ENCODE data around the gene PRPH. TPM values are rescaled to one million over a fixed set of nuclear protein-coding genes. Genes with fewer than 3 reads are reported as not detected.

The PRPH gene
- total and polyA plus RNA-seq, 2 of the 8 experiments (the other 6 are each of a cell fraction or from before 2014, with no cell fraction given): 0.79 to 1.4 TPM

DNA sequence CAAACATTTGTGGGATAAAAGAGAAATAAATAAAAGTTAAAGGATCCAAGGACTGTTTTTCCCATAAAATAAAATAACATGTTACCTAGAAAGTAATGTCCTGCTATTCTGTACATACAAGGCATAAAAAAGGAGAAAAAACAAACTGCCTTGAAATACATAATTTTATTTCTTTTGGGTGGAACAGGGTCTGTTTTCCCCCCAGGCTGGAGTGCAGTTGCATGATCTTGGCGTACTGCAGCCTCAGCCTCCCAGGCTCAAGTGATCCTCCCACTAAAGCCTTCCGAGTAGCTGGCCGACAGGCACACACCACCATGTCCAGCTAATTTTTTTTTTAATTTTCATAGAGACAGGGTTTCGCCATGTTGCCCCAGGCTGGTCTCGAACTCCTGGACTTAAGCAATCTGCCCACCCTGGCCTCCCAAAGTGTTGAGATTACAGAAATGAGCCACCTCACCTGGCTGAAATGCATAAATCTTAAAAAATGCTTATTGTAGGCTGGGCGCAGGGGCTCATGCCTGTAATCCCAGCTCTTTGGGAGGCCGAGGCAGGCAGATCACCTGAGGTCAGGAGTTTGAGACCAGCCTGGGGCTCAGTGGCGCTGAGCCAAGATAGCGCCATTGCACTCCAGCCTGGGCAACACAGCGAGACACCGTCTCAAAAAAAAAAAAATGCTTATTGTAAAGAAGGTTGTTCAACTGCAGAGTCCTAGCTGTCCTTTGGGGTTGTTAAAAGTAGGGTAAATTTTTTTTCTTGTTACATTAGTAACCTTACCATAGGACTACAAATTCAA lies 34.2 kb upstream of the PRPH start:
- ChIA-PET POLR2A (ENCODE audit: partially characterized antibody) (interaction anchor here (0.7 to 1.3 kb wide), 5 partner anchors 14 to 130 kb away, joined by 3 to 10 read pairs (median 3); partner anchors contain the start of gene TUBA1B), CTCF (ENCODE audit: partially characterized antibody) (interaction anchor here (1.0 to 1.4 kb wide), 5 partner anchors 10 to 293 kb away, joined by 3 to 5 read pairs (median 4); no protein-coding TSS in a partner anchor)
- H3K4me1 ChIP-seq (replicated peaks in 1 of 4; ENCODE audit: control insufficient read depth in 3 of 4, insufficient read depth in 4 of 4, low read length in 3 of 4): no peaks in the 10 kb centered on the region
- H3K4me3 ChIP-seq (ENCODE audit: extremely low read depth in 1 of 4, insufficient read depth in 2 of 4, low read depth in 3 of 4, low read length in 4 of 4): no peak overlapping the region
- WGBS, 2 experiments (ENCODE audit: extremely low coverage in 1 of 2, insufficient coverage in 1 of 2, insufficient read length in 1 of 2, insufficient replicate concordance in 2 of 2, low coverage in 1 of 2, low lambda C conversion rate in 2 of 2, missing lambda C conversion rate in 1 of 2): 89% methylated on average over 11 of the region's 11 CpGs; no CpG with 5 or more reads in 1 of the 2 experiments
- TF ChIP-seq CHD1 (IDR thresholded peaks at IDR 0.05; ENCODE audit: low read depth, low read length): no peak
- no peak for TF ChIP-seq JUND (IDR thresholded peaks at IDR 0.05; ENCODE audit: low read length)
- no peak for TF ChIP-seq CEBPB (IDR thresholded peaks at IDR 0.05; ENCODE audit: low read depth, low read length)
- TF ChIP-seq TAF7 (optimal IDR thresholded peaks at IDR 0.05; ENCODE audit: borderline replicate concordance, low read depth, low read length): no peak
- TF ChIP-seq EGR1 (IDR thresholded peaks at IDR 0.05; ENCODE audit: borderline replicate concordance, low read depth, low read length): no peak
- no peak for TF ChIP-seq SIX5 (IDR thresholded peaks at IDR 0.05; ENCODE audit: low read depth, low read length)
- TF ChIP-seq POLR2A (IDR thresholded peaks at IDR 0.05; ENCODE audit: control extremely low read depth in 1 of 2, low read depth in 2 of 2, low read length in 2 of 2): no peak
- no peak for TF ChIP-seq MAFK (IDR thresholded peaks at IDR 0.05; ENCODE audit: low read depth, low read length)
- TF ChIP-seq EP300 (IDR thresholded peaks at IDR 0.05; ENCODE audit: borderline replicate concordance in 1 of 2, low read depth in 2 of 2, low read length in 2 of 2): no peak
- no peak for TF ChIP-seq NRF1 (IDR thresholded peaks at IDR 0.05; ENCODE audit: low read depth, low read length)
- TF ChIP-seq EZH2 (IDR thresholded peaks at IDR 0.05; ENCODE audit: low read depth, low read length, severe bottlenecking): no peak
- H2BK15ac ChIP-seq (ENCODE audit: low read length): no peak overlapping the region
- no peaks in the 10 kb centered on the region for H3K27me3 ChIP-seq (replicated peaks in 1 of 4; ENCODE audit: control insufficient read depth in 3 of 4, extremely low read depth in 1 of 4, insufficient read depth in 3 of 4, low read length in 3 of 4)
- no peak overlapping the region for H2AK5ac ChIP-seq (ENCODE audit: low read depth, low read length)
- no peak overlapping the region for H3K9ac ChIP-seq (replicated peaks in 1 of 4; ENCODE audit: extremely low read depth in 1 of 4, low read depth in 3 of 4, low read length in 3 of 4)
- H3K56ac ChIP-seq (replicated peaks; ENCODE audit: insufficient read length, low read depth, low read length): no peak overlapping the region
- peaks cover 0 to 6% of the 10 kb centered on the region in 2 experiments; a peak in 2 of 4 replicates for H3K79me2 ChIP-seq (ENCODE audit: control insufficient read depth in 1 of 2, insufficient read depth in 2 of 2, low read length in 2 of 2)
- no peak overlapping the region for H3K23ac ChIP-seq (ENCODE audit: insufficient read length)
- H2BK20ac ChIP-seq (ENCODE audit: low read length): no peak overlapping the region
- FAIRE-seq (no peak), DNase-seq (ENCODE audit: low read depth in 1 of 2, low spot score in 2 of 2) (no peak)
- no peak overlapping the region for H3K18ac ChIP-seq (ENCODE audit: extremely low read depth, low read length)
- H3K14ac ChIP-seq (ENCODE audit: insufficient read length): no peak overlapping the region
- H4K91ac ChIP-seq (replicated peaks; ENCODE audit: insufficient read length, low read length): no peak overlapping the region
- H3K27ac ChIP-seq (ENCODE audit: low read depth, low read length): no peak overlapping the region
- H3K23me2 ChIP-seq (ENCODE audit: low read depth, low read length): peaks cover 4% of the 10 kb centered on the region; the same call in 1 of the 2 replicates
- no peak overlapping the region for H2BK12ac ChIP-seq (ENCODE audit: low read depth, low read length)
- no peak overlapping the region for H2BK5ac ChIP-seq (ENCODE audit: low read depth, low read length)
- no peaks in the 10 kb centered on the region for H3K9me3 ChIP-seq (ENCODE audit: insufficient read depth in 2 of 2, low read depth in 1 of 2, low read length in 1 of 2)
- H3K4me2 ChIP-seq (ENCODE audit: insufficient read depth in 1 of 2, low read depth in 2 of 2, low read length in 2 of 2): no peak overlapping the region
- 0 out of 2 replicates have a peak, but pooled peaks cover 2% of the 10 kb centered on the region for H3K79me1 ChIP-seq (ENCODE audit: low read depth, low read length)
- no peak overlapping the region for H3K4ac ChIP-seq (replicated peaks; ENCODE audit: insufficient read length, low read depth, low read length)
- H4K8ac ChIP-seq (ENCODE audit: extremely low read depth, insufficient read depth, low read length): no peak overlapping the region
- no peaks in the 10 kb centered on the region for H3K36me3 ChIP-seq (ENCODE audit: control insufficient read depth in 2 of 4, insufficient read depth in 4 of 4, low read length in 3 of 4)
- H4K20me1 ChIP-seq (replicated peaks in 1 of 2; ENCODE audit: control insufficient read depth in 1 of 2, insufficient read depth in 2 of 2, low read length in 2 of 2): no peaks in the 10 kb centered on the region
- no peak overlapping the region for H2AFZ ChIP-seq (ENCODE audit: low read length)
- H4K5ac ChIP-seq (ENCODE audit: insufficient read length, low read depth, low read length): no peak overlapping the region
- no peak overlapping the region for H2BK120ac ChIP-seq (replicated peaks; ENCODE audit: low read depth, low read length)

Measured in H1 (cell line).